ENCODE measurements around the gene MAFG. TPM values are rescaled to one million over a fixed set of nuclear protein-coding genes. Genes with fewer than 3 reads are reported as not detected.

MAFG gene
- total and polyA plus RNA-seq, 2 of the 13 experiments (the other 11 are each of a cell fraction or from before 2014, with no cell fraction given) = 14.5 to 20.0 TPM

- peak; percentile 87 for TF ChIP-seq ZHX2 (IDR thresholded peaks at IDR 0.05; ENCODE audit: low read depth)
- TF ChIP-seq ZHX2 (CRISPR knock-in tag; IDR thresholded peaks at IDR 0.05; ENCODE audit: borderline replicate concordance) = peak; percentile 88
- no peak; the same call in 1 of the 2 replicates for TF ChIP-seq ZNF317 (CRISPR knock-in tag; IDR thresholded peaks at IDR 0.05)
- TF ChIP-seq ZNF407 (CRISPR knock-in tag; IDR thresholded peaks at IDR 0.05; ENCODE audit: not compliant biosample characterization) = peak; percentile 84
- TF ChIP-seq ZNF484 (CRISPR knock-in tag; IDR thresholded peaks at IDR 0.05; ENCODE audit: borderline replicate concordance, low read depth) = peak; percentile 93; the same call in 1 of the 2 replicates
- TF ChIP-seq ZIK1 (CRISPR knock-in tag; IDR thresholded peaks at IDR 0.05; ENCODE audit: borderline replicate concordance, low read depth) = peak; percentile 96
- TF ChIP-seq ESRRA (CRISPR knock-in tag; IDR thresholded peaks at IDR 0.05; ENCODE audit: low read depth) = peak; percentile 89
- peak; percentile 26 for TF ChIP-seq ZNF781 (CRISPR knock-in tag; IDR thresholded peaks at IDR 0.05; ENCODE audit: borderline replicate concordance, not compliant biosample characterization)
- peak; percentile 98 for TF ChIP-seq ZBTB4 (CRISPR knock-in tag; IDR thresholded peaks at IDR 0.05; ENCODE audit: borderline replicate concordance)
These were observed 55.9 kb downstream of the MAFG start (continued) for GRCh38 chr17:81871387-81872230.

Measured in HepG2 (cell line).